Measurements from ENCODE around the gene PLXDC1. TPM values are rescaled to one million over a fixed set of nuclear protein-coding genes. Genes with fewer than 3 reads are reported as not detected.
"Not testable (repeated sequence)": the region's sequence is repeated elsewhere in the genome, so short reads cannot be mapped to it uniquely, and the experiment has no call there.

The PLXDC1 gene
- polyA plus RNA-seq, 2 donors: 4.7 to 6.0 TPM

DNA sequence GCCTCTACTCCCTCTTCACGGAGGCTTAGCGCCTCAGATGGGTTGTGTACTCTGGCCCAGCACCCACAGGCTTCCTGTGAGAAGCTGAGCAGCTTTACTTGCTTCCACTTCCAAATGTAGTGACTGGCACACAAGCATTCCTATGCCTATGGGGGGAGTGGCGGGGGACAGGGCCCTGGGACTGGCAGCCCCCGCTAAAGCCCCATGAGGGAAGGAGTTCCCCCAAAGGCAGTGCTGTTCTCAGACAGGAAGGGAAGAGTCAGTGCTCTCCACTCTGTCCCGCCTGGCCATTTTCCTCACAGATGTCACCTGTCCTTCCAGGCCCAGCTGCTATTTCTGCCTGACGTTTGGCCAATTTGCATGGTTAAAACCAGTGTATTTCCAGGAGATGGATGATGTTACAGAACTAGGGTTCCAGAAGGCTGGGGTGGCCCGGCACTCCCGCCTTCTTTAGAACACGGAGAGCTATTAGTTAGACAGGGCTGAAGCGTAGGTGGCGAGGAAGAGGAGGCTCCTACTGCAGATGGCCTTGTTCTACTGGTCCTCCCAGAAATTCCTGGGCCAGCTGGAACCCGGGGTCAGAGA is 100.3 kb downstream of the PLXDC1 start:
- Histone ChIP-seq H3K4me3 (ENCODE audit: low read depth in 1 of 2, low read length in 2 of 2) (no peak overlapping the region), H3K27me3 (ENCODE audit: control insufficient read depth in 1 of 2, insufficient read depth in 2 of 2, low read length in 2 of 2) (no peaks in the 10 kb centered on the region), H3K9me3 (ENCODE audit: control insufficient read depth in 2 of 2, insufficient read depth in 1 of 2, low read depth in 1 of 2, low read length in 1 of 2) (peaks cover 8 to 19% of the 10 kb centered on the region in 2 donors), H3K27ac (ENCODE audit: low read depth in 2 of 2, low read length in 1 of 2) (no peak overlapping the region), H3K36me3 (ENCODE audit: control insufficient read depth in 2 of 2, insufficient read depth in 2 of 2, low read length in 1 of 2) (no peaks in the 10 kb centered on the region), H3K4me1 (ENCODE audit: control insufficient read depth in 2 of 2, insufficient read depth in 2 of 2, low read length in 1 of 2) (no peaks in the 10 kb centered on the region)
- 83 to 90% methylated on average over 12 of the region's 12 CpGs for WGBS, 2 donors

GRCh38 chr17:39045948-39046679 is 105.3 kb downstream of the PLXDC1 start:
- Histone ChIP-seq H3K27me3 (ENCODE audit: control insufficient read depth in 1 of 2, insufficient read depth in 2 of 2, low read length in 2 of 2) (no peaks in the 10 kb centered on the region), H3K27ac (ENCODE audit: low read depth in 2 of 2, low read length in 1 of 2) (no peak overlapping the region), H3K9me3 (ENCODE audit: control insufficient read depth in 2 of 2, insufficient read depth in 1 of 2, low read depth in 1 of 2, low read length in 1 of 2) (peaks cover 14 to 28% of the 10 kb centered on the region in 2 donors), H3K4me1 (ENCODE audit: control insufficient read depth in 2 of 2, insufficient read depth in 2 of 2, low read length in 1 of 2) (no peaks in the 10 kb centered on the region), H3K36me3 (ENCODE audit: control insufficient read depth in 2 of 2, insufficient read depth in 2 of 2, low read length in 1 of 2) (no peaks in the 10 kb centered on the region), H3K4me3 (ENCODE audit: low read depth in 1 of 2, low read length in 2 of 2) (no peak overlapping the region)
- WGBS, 2 donors: 85 to 86% methylated on average over 16 of the region's 16 CpGs

DNA sequence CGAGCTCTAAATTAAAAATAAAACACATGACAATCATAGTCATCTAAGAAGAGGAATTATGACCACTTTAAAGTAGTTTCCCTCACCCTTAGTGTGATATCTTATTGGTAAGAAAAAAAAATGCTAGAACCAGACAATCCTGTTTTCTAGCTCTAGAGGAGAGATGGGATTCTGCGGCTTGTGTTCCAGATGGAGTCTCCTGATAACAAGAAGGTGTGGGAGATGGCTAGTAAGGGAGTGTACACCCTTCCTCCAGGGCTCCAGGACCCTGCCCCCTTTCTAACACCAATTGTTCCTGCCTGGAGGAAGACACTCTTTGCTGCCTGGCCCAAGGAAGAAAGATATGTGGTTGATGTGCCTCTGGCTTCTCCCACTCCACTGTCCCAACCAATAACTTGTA is 115.4 kb downstream of the PLXDC1 start:
- Histone ChIP-seq H3K36me3 (ENCODE audit: control insufficient read depth in 2 of 2, insufficient read depth in 2 of 2, low read length in 1 of 2) (no peaks in the 10 kb centered on the region), H3K4me1 (ENCODE audit: control insufficient read depth in 2 of 2, insufficient read depth in 2 of 2, low read length in 1 of 2) (peaks cover 0 to 1% of the 10 kb centered on the region in 2 donors), H3K9me3 (ENCODE audit: control insufficient read depth in 2 of 2, insufficient read depth in 1 of 2, low read depth in 1 of 2, low read length in 1 of 2) (no peaks in the 10 kb centered on the region), H3K4me3 (ENCODE audit: low read depth in 1 of 2, low read length in 2 of 2) (no peak overlapping the region), H3K27me3 (ENCODE audit: control insufficient read depth in 1 of 2, insufficient read depth in 2 of 2, low read length in 2 of 2) (no peaks in the 10 kb centered on the region), H3K27ac (ENCODE audit: low read depth in 2 of 2, low read length in 1 of 2) (no peak overlapping the region)
- WGBS, 2 donors: 45 to 50% methylated on average over 2 of the region's 2 CpGs

DNA sequence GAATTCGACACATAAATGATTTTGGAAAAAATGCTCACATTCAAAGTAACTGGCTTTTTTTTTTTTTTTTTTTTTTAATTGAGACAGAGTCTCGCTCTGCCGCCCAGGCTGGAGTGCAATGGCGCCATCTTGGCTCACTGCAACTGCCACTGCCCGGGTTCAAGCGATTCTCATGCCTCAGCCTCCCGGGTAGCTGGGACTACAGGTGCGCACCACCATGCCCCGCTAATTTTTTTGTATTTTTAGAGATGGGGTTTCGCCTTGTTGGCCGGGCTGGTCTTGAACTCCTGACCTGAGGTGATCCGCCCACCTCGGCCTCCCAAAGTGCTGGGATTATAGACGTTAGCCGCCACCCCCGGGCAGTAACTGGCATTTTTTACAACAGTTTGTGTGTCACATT is 115.9 kb downstream of the PLXDC1 start:
- not testable (repeated sequence) for H3K27me3 ChIP-seq (ENCODE audit: control insufficient read depth in 1 of 2, insufficient read depth in 2 of 2, low read length in 2 of 2); H3K9me3 ChIP-seq (ENCODE audit: control insufficient read depth in 2 of 2, insufficient read depth in 1 of 2, low read depth in 1 of 2, low read length in 1 of 2); H3K4me1 ChIP-seq (ENCODE audit: control insufficient read depth in 2 of 2, insufficient read depth in 2 of 2, low read length in 1 of 2); H3K36me3 ChIP-seq (ENCODE audit: control insufficient read depth in 2 of 2, insufficient read depth in 2 of 2, low read length in 1 of 2); H3K27ac ChIP-seq (ENCODE audit: low read depth in 2 of 2, low read length in 1 of 2); H3K4me3 ChIP-seq (ENCODE audit: low read depth in 1 of 2, low read length in 2 of 2)
- WGBS, 2 donors: 74 to 85% methylated on average over 16 of the region's 16 CpGs

DNA sequence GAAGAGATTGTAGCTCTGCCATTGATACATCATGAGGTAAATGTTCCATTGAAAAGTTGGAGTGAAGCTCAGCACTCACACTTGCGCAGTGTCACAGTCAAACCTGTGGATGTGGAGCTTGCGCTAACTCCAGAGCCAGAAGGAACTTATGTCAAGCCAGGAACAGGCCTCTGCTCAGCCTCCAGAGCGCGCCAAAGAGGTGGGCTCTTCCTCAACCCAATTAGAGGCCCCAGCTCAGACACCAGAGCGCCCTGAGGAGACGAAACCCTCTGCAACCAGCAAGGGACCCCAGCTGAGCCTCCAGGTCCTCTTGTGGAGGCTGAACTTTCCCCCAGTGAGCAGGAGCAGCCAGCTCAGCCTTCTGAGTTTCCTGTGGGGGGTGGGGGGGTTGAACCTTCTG is 122.7 kb downstream of the PLXDC1 start:
- Histone ChIP-seq H3K9me3 (ENCODE audit: control insufficient read depth in 2 of 2, insufficient read depth in 1 of 2, low read depth in 1 of 2, low read length in 1 of 2) (no peaks in the 10 kb centered on the region), H3K27me3 (ENCODE audit: control insufficient read depth in 1 of 2, insufficient read depth in 2 of 2, low read length in 2 of 2) (no peaks in the 10 kb centered on the region), H3K4me1 (ENCODE audit: control insufficient read depth in 2 of 2, insufficient read depth in 2 of 2, low read length in 1 of 2) (no peaks in the 10 kb centered on the region), H3K4me3 (ENCODE audit: low read depth in 1 of 2, low read length in 2 of 2) (no peak overlapping the region), H3K27ac (ENCODE audit: low read depth in 2 of 2, low read length in 1 of 2) (no peak overlapping the region), H3K36me3 (ENCODE audit: control insufficient read depth in 2 of 2, insufficient read depth in 2 of 2, low read length in 1 of 2) (no peaks in the 10 kb centered on the region)
- 95 to 98% methylated on average over 6 of the region's 6 CpGs for WGBS, 2 donors

DNA sequence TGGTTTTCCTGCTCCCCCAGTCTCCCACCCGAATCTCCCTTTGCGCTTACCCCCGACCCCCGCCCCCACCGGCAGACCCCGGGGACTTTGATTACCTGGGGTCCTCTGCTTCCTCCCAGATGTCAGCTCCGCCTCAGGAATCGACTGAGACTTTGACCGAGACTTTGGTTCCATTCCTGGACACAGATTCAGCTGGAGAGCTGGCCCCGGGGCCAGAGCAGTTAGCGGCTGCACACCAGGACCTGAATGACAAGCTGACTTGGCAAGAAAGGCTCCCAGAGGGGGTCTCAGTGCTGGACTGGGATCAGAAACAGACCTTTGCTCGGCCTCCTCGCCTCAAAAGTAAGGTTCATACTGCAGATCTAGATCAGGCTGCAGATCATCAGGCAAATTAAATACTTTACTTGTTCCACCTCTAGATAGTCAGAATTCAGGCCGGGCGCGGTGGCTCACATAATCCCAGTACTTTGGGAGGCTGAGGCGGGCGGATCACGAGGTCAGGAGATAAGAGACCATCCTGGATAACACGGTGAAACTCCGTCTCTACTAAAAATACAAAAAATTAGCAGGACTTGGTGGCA is 123.9 kb downstream of the PLXDC1 start:
- H3K4me3 ChIP-seq (ENCODE audit: low read depth in 1 of 2, low read length in 2 of 2): peak overlapping the region; percentile 10 to 32
- H3K36me3 ChIP-seq (ENCODE audit: control insufficient read depth in 2 of 2, insufficient read depth in 2 of 2, low read length in 1 of 2): no peaks in the 10 kb centered on the region
- H3K4me1 ChIP-seq (ENCODE audit: control insufficient read depth in 2 of 2, insufficient read depth in 2 of 2, low read length in 1 of 2): no peaks in the 10 kb centered on the region
- WGBS, 2 donors: 23 to 30% methylated on average over 21 of the region's 21 CpGs
- no peaks in the 10 kb centered on the region for H3K9me3 ChIP-seq (ENCODE audit: control insufficient read depth in 2 of 2, insufficient read depth in 1 of 2, low read depth in 1 of 2, low read length in 1 of 2)
- H3K27ac ChIP-seq (ENCODE audit: low read depth in 2 of 2, low read length in 1 of 2): peak overlapping the region; percentile 9 to 18
- no peaks in the 10 kb centered on the region for H3K27me3 ChIP-seq (ENCODE audit: control insufficient read depth in 1 of 2, insufficient read depth in 2 of 2, low read length in 2 of 2)

DNA sequence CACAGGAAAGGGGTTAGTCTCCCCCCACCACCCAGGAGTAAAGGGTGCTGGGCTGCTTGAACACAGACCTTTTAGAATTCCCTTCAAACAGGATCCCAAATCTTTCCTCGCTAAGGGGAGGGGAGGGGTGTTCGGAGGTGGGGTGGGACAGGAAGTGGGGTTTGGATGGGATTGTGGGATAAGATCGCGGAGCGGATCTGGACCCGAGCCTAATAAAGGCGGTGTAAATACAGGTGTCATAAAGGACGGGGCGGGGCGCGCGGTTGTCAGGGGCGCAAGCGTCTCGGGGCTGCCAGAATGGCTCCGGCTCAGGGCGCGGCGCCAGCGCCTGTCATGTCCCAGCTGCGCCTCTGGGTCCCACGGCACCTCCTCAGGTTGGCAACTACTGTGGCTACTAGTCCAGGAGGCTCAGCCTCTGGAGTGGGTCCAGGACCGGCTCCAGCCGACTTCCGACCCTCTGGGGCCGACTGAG is 124.4 kb downstream of the PLXDC1 start:
- Histone ChIP-seq H3K4me3 (ENCODE audit: low read depth in 1 of 2, low read length in 2 of 2) (peak overlapping the region; percentile 10 to 32), H3K27ac (ENCODE audit: low read depth in 2 of 2, low read length in 1 of 2) (peak overlapping the region; percentile 9 to 18), H3K36me3 (ENCODE audit: control insufficient read depth in 2 of 2, insufficient read depth in 2 of 2, low read length in 1 of 2) (no peaks in the 10 kb centered on the region), H3K27me3 (ENCODE audit: control insufficient read depth in 1 of 2, insufficient read depth in 2 of 2, low read length in 2 of 2) (no peaks in the 10 kb centered on the region), H3K4me1 (ENCODE audit: control insufficient read depth in 2 of 2, insufficient read depth in 2 of 2, low read length in 1 of 2) (no peaks in the 10 kb centered on the region), H3K9me3 (ENCODE audit: control insufficient read depth in 2 of 2, insufficient read depth in 1 of 2, low read depth in 1 of 2, low read length in 1 of 2) (no peaks in the 10 kb centered on the region)
- 1% methylated on average over 20 to 26 of the region's 26 CpGs for WGBS, 2 donors

- not testable (repeated sequence) for H3K9me3 ChIP-seq (ENCODE audit: control insufficient read depth in 2 of 2, insufficient read depth in 1 of 2, low read depth in 1 of 2, low read length in 1 of 2); H3K27ac ChIP-seq (ENCODE audit: low read depth in 2 of 2, low read length in 1 of 2); H3K4me3 ChIP-seq (ENCODE audit: low read depth in 1 of 2, low read length in 2 of 2); H3K36me3 ChIP-seq (ENCODE audit: control insufficient read depth in 2 of 2, insufficient read depth in 2 of 2, low read length in 1 of 2); H3K4me1 ChIP-seq (ENCODE audit: control insufficient read depth in 2 of 2, insufficient read depth in 2 of 2, low read length in 1 of 2); H3K27me3 ChIP-seq (ENCODE audit: control insufficient read depth in 1 of 2, insufficient read depth in 2 of 2, low read length in 2 of 2)
- 78 to 81% methylated on average over 13 of the region's 13 CpGs for WGBS, 2 donors
These were observed 125.1 kb downstream of the PLXDC1 start for GRCh38 chr17:39026346-39026745.

DNA sequence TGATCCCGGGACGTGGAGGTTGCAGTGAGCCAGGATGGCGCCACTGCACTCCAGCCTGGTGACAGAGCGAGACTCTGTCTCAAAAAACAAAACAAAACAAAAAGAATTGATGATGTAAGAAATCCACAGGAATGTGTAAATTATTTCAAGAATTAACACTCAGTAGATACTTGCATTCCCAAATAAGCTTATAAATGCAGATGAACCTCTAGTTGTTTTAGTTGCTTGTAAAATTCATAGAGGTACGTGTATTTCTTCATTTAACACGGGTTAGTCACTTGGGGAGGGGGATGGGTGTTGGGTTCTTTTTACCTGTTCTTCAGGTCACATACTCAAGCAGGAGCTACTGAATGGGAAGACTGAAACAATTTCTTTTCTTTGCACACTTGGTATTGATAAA is 128.5 kb downstream of the PLXDC1 start:
- Histone ChIP-seq H3K36me3 (ENCODE audit: control insufficient read depth in 2 of 2, insufficient read depth in 2 of 2, low read length in 1 of 2) (no peaks in the 10 kb centered on the region), H3K27me3 (ENCODE audit: control insufficient read depth in 1 of 2, insufficient read depth in 2 of 2, low read length in 2 of 2) (no peaks in the 10 kb centered on the region), H3K4me3 (ENCODE audit: low read depth in 1 of 2, low read length in 2 of 2) (no peak overlapping the region), H3K9me3 (ENCODE audit: control insufficient read depth in 2 of 2, insufficient read depth in 1 of 2, low read depth in 1 of 2, low read length in 1 of 2) (no peaks in the 10 kb centered on the region), H3K27ac (ENCODE audit: low read depth in 2 of 2, low read length in 1 of 2) (no peak overlapping the region), H3K4me1 (ENCODE audit: control insufficient read depth in 2 of 2, insufficient read depth in 2 of 2, low read length in 1 of 2) (peaks cover 0 to 3% of the 10 kb centered on the region in 2 donors)
- WGBS, 2 donors: 90 to 92% methylated on average over 6 of the region's 6 CpGs
